Stimulated activated CD4-positive, alpha-beta T cell treated with anti-CD3 and anti-CD28 coated beads, Interleukin-1b, Interleukin-23, amount 100 ng/mL, for 4 hours (primary cell): ENCODE measurements around the gene MZF1.

Source experiments
- DNase-seq, 2 donors: peaks; one replicate each; pipeline ENCODE4 v3.0.0-alpha.2; 2020; ENCODE audit warnings: low read depth in 2 of 2

Gene MZF1

DNA sequence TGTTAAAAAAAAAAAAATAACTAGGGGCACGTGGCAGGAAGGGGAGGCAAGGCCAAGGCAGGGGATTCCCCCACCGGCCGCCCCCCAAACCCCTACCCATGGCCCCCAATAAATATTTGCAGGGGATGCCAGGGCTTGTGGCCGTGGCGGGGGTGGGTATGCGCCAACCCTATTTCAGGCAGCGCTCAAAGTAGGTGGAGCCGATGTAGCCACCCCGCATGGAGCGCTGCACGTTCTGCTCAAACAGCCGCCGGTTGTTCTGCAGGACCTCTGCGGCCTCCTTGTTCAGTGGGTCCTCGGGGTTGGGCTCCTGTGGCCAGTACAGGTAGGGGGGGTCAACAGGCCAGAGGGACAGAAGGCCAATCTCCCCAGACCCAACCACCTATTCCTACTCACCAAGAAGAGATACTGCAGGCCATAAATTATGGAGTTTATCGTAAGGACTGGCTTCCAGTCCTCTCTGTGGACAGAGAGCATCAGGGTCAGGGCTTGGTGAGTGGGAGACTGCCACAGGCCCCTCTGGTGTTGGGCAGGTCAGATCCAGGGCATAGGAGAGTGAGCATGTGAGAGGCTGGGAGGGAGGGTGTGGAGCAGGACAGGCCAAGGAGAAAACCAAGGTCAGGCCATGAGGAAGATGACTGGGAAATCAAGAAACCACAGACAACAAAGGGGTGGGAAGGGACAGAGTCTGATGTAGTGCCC is 17.1 kb downstream of the MZF1 start:
- no peak for DNase-seq

- DNase-seq, result no peak
Observed at GRCh38 chr19:58555369-58555885, 17.7 kb downstream of the MZF1 start.

GRCh38 chr19:58554494-58555368 is 18.4 kb downstream of the MZF1 start, which contains the start of gene CHMP2A:
Gene CHMP2A (minus strand): TSS chr19:58555105. CDS start chr19:58554212, 893 bp downstream.
- peak; percentile 96 to 98 for DNase-seq

DNA sequence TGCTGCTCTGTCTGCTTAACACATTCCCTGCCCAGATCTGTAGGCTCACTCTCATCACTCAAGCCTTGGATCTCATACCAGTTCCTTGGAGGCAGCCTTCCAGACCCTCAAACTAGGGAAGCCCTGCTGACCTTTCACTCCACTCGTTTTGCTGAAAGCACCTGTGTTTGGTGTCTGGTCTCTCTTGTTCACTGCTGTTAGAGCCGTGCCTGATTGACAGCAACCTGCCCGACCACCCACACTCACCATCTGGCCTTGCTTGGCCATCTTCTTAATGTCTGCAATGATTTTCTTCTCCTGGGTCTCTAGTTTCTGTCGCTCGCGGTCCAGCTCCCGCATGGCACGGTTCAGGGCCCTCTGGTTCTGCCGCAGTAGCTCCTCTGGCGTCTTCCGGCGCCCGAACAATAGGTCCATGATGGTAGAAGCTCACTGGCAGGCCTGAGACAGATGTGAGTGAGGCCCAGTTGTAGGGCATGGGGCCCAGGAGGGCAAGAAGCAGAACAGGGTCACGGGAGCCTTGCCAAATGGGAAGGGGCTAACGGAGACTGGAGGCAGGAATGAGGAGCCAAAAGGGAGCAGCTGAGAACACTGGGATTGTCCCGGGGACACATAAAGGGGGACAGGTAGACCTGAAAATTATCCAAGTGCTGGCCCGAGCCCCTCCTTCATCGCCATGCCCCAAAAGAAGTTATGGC is 19.2 kb downstream of the MZF1 start:
- no peak for DNase-seq

- no peak for DNase-seq
Observed at GRCh38 chr19:58552655-58553054, 20.5 kb downstream of the MZF1 start.

DNA sequence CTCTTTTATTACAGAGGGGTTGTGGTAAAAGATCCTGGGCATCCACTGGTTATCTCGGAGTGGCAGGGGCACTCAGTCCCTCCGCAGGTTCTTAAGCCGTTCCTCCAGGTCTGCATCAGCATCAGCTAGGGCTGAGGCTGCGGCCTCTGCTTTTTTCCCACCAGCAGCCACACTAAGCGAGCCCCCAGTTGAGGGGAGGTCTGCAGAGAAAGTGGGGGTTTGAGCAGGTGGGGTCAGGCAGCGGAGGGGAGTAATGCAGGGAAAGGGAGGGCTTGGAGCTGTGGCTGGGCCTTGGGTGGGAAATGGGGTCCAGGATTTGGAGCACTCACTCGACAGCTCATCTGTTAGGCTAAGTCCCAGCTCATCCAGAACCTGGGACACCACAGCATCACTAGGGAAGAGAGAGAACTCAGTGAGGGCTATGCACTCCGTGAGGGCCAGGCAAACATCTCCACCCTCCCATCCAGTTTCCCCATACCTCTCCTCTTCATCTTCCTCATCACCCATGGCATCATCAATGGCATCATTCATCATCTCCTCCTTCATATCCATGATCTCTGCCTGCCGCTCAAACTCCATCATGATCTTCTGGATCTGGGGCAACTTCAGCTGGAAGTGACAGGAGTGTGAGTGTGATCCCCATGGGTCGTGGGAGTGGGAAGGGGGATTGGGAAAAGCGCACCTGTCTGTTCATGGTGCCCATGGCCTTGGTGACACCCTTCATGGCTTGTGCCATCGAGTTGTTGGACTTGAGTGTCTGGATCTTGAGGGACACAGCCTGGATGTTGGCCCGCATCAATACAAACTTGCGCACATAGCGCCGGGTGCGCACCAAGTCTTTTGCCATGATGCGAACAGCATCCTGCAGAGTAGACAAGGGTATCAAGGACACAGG is 21.3 kb downstream of the MZF1 start:
- no peak for DNase-seq

DNA sequence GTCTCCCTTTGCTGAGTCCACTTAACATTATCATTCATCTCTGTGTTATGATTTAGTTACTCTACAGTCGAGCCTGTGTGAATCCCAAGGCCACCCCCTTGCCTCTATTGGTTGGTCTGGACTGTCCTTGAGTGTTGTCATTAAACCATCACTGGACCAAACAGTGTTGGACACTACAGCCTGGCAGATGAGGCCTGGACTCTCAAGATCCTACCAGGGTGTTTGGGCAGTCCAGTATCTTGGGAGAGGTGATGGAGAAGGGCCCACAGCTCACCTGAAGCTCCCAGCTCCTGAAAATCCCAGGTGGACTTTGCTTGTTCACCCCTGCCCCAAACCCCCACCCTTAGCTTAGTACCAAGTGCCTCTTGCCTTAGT is 22.0 kb downstream of the MZF1 start:
- no peak for DNase-seq

DNA sequence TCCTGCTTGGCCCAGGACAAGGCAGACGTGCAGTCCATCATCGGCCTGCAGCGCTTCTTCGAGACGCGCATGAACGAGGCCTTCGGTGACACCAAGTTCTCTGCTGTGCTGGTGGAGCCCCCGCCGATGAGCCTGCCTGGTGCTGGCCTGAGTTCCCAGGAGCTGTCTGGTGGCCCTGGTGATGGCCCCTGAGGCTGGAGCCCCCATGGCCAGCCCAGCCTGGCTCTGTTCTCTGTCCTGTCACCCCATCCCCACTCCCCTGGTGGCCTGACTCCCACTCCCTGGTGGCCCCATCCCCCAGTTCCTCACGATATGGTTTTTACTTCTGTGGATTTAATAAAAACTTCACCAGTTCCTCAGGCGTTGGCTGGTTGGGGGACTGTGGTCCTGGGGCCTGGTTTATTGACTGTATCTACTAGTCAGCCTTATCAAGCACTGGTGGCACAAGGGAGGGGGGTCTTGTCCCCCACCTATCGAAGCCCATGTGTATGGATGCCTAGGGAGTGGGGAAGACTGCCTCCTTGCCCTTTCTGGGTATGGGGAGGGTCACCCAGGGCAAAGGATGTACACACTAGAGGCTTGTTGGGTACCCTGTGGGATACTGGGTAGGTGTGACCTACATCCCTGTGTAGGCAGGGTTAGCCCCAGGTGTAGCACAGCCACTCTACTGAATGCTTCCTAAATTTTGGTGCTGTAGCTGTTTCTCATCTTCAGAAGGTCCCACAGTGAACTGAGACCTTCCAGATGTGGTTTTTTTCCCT is 22.6 kb downstream of the MZF1 start:
- no peak for DNase-seq

DNA sequence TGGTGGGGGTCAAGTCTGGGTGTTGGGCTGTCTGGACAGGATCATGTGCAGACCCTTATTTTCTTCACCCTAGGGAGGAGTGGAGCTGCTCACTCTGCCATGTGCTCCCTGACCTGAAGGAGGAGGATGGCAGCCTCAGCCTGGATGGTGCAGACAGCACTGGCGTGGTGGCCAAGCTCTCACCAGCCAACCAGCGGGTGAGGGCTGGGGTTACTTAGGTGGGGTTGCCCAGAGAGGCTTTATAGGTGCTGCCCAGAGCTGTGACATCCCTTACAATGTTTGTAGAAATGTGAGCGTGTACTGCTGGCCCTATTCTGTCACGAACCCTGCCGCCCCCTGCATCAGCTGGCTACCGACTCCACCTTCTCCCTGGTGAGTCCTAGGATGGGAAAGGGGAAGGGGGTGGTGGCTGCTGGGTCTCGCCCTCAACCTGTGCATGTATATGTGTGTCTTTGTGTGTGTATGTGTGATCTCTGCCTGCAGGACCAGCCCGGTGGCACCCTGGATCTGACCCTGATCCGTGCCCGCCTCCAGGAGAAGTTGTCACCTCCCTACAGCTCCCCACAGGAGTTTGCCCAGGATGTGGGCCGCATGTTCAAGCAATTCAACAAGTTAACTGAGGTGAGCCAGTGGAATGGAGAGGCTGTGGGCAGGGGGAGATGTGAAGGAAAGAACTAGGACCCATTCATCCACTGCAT is 23.3 kb downstream of the MZF1 start:
- no peak for DNase-seq

- no peak for DNase-seq
Observed at GRCh38 chr19:58548859-58549663, 24.1 kb downstream of the MZF1 start.

- DNase-seq, result no peak
Observed at GRCh38 chr19:58547323-58548312, 25.5 kb downstream of the MZF1 start.

DNA sequence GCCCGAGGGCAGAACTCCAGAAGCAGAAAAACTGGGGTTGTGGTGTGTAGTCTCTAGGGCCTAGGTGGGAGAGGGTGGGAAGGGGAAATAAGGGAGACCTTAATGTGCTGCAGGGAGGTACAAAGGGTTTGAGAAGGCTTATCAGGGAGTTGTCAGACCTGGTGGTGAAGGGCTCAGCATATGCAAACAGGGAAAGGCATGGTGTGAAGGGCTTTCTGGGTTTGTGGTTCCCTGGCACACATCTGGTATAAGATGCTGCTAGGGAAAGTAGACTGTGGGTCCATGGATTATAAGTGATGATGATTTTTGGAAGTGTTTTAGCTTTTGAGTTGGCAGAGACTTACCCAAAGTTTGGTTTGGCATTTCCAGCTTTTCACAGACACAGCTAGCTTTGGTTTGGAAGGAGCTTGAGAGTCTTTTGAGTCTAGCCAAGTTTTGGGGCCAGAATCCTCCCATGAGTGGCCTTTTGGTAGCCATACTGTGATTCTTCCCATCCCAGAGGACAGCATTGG is 27.1 kb downstream of the MZF1 start:
- DNase-seq, result no peak

- DNase-seq, result no peak
Observed at GRCh38 chr19:58545286-58546018, 27.7 kb downstream of the MZF1 start.

DNA sequence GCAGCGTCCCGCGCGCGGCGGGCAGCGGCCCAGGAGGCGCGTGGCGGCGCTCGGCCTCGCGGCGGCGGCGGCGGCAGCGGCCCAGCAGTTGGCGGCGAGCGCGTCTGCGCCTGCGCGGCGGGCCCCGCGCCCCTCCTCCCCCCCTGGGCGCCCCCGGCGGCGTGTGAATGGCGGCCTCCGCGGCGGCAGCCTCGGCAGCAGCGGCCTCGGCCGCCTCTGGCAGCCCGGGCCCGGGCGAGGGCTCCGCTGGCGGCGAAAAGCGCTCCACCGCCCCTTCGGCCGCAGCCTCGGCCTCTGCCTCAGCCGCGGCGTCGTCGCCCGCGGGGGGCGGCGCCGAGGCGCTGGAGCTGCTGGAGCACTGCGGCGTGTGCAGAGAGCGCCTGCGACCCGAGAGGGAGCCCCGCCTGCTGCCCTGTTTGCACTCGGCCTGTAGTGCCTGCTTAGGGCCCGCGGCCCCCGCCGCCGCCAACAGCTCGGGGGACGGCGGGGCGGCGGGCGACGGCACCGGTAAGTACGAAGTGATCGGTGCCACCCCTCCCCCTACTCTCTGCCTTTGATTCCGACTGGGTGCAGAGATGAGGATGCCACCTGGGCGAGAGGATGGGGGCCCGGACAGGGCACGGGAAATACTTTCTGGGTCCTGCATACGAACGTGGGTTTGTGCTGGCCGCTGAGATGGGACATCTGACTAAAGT is 28.4 kb downstream of the MZF1 start:
- peak; percentile 65 to 75 for DNase-seq

GRCh38 chr19:58543826-58544590 is 29.1 kb downstream of the MZF1 start, which contains the start of gene TRIM28:
Gene TRIM28 (plus strand): TSS chr19:58544064. CDS start chr19:58544758, 694 bp downstream.
- DNase-seq, result peak; percentile 100
